Measurements from ENCODE around the gene SIPA1L3.

GRCh38 chr19:38105574-38105973, 198.6 kb downstream of the SIPA1L3 start:
- TF ChIP-seq CTCF (conservative IDR thresholded peaks at IDR 0.05; ENCODE audit: low read depth in 2 of 2) (no peak), POLR2AphosphoS5 (IDR thresholded peaks at IDR 0.05; ENCODE audit: low read depth) (no peak), EZH2 (IDR thresholded peaks at IDR 0.05; ENCODE audit: low read depth, unreplicated experiment) (no peak), ZNF114 (CRISPR knock-in tag; IDR thresholded peaks at IDR 0.05) (no peak), STAT1 (IDR thresholded peaks at IDR 0.05; ENCODE audit: unreplicated experiment) (no peak), REST (IDR thresholded peaks at IDR 0.05; ENCODE audit: unreplicated experiment) (no peak), ETS1 (IDR thresholded peaks at IDR 0.05) (no peak), CREB1 (CRISPR knock-in tag; IDR thresholded peaks at IDR 0.05; ENCODE audit: low read depth) (no peak)

All from GM23338 (cell line).